Astrocyte of the hippocampus (primary cell): ENCODE results near the gene LURAP1L.

Experiments
- DNase-seq: peaks from one replicate; pipeline ENCODE4 v3.0.0; 2011; ENCODE audit warnings: low read depth, low spot score

LURAP1L gene

DNA sequence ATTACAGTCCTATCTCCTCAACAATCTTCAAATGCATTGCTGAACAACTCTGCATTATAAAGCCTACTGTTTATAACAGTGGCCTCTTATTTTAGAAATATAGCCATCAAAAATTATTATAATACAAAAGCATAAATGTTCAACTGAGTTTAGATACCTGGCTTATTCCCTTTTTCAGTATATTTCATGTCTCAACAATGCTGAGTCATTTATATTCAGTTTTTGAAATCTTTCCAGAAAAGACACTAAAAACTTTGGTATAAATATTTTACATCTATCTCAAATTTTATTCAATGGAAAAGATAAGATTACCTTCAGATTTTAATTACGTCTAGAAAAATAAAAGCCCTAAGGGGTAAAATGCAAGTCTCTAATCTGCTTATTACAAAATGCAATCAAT, 37.9 kb downstream of the LURAP1L start:
- no peak for DNase-seq

DNA sequence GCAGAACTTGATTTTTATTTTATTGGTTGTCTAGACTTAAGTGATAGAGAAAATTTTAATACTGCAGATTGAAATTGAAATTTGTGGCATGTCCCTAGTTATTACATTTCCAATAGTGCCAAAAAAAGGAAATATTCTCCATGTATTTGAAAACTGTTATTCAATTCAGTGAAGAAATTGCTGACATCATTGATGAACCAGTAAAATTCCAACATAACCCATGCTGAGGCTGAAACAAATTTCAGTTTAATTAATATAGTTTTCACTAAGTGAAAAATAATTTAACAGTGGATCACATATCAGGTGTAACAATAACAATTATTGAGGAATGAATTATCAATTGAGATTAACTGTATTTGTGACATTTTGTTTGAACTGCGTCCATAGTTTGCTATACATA, 38.7 kb downstream of the LURAP1L start:
- DNase-seq = no peak

DNA sequence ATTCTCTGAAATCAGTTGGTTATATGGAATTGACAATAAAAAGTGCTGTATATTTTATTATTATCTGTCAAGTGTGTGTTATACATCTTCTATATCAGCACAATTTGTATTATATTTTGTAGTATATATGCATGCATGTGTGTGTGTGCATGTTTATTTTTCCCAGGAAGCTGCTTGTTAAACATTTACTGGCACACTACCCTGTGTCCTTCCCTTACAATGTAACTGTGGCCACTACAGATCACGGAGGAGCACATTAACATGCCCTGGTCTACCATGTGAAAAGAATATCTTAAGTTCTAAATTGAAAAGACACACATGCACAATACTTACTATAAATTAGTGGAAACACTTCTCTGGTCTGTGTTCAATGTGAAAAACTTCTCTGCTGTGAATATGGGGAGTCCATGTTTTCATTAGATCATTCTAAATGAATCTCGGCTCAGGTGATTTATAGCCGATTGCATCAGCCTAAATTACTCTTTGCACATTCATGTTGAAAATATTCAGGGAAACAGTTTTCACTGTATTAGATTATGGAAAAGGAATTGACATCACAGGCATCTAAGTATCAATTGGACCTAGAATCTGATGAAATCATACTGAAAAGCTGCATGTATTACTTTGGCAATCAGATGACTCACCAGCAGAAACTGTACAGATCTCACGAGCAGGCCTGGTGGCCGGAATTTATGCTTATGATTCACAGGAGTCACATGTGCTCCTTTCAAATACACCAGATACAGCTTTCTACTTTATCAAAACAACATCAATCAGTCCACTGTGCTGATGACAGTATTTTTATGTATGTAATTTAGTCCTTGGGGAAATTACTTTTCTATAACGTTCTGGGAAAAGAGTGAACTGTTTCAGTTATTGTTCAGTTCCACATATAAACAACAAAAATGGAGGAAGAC, 39.4 kb downstream of the LURAP1L start:
- DNase-seq = peak; percentile 95

DNA sequence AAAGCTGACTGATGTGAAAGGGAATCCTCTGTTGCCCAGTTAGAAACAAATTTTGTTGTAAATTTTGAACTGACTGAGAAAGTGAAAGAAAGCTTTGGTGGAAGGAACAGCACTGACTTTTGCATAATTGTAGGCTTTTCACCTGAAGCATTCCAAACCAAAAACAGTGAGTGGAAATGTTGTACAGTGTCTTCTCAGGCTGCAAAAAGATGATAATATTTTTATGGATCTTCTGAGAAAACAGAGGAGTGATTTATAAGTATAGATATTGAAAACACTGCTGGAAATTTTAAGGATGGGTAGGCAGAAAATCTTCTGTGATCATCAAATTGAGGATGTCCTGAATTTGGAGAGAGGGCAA, 40.0 kb downstream of the LURAP1L start:
- DNase-seq = no peak

DNA sequence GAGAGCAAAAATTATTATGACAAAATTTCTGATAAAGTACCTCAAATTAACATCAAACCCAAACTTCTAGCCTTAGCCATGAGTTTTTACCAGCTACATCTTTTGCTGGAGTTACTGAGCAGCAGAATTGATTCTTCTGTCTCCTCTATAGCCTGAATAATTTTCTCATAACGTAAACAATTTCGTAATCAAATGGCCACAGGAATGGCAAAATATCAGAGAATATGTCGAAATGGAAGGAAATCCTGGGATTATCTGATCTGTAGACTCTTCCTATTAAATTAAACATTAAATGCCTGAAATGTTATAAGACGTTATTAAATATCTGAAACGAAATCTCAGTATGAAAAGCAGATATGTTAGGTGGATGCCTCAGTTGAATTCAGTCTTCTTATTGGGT, 41.1 kb downstream of the LURAP1L start:
- no peak for DNase-seq

DNA sequence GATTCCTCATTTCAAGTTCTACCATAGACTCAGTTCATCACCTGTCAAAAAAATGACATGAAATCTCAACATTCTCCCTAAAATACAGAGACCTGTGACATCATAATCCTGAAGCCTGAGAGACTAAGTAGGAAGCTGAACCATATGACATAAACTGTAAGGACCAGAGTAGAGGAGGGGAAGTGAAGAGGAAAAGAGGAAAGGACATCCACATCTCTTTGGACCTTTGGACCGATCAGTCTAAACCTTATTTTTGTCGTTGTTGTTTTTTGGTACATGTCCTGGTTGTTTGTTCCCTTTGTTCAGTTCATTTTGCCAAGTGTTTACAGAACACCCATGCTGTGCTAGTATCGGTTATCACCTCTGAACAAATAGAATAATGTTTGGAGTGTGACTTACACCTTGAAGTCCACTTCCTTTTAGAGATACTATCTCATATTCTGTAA, 41.9 kb downstream of the LURAP1L start:
- DNase-seq = no peak

DNA sequence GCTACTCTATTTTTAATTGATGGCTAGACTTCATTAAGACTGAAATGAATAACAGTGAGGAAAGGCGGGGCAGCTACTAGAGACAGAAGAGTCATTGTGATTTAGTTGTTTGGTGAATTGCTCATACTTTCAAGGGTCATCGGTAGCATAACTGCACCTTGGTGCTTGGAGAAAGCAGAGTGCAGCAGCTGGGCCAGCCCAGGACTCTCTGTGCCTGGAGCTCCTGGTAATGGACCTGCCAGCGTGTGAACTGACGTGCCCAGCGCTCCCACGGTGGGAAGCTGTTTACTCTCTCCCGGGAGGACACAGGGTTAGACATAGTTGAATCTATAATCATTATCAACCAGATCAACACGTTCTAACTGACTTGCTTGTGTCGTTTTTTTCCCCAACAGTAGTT, 42.9 kb downstream of the LURAP1L start:
- peak; percentile 26 for DNase-seq

DNA sequence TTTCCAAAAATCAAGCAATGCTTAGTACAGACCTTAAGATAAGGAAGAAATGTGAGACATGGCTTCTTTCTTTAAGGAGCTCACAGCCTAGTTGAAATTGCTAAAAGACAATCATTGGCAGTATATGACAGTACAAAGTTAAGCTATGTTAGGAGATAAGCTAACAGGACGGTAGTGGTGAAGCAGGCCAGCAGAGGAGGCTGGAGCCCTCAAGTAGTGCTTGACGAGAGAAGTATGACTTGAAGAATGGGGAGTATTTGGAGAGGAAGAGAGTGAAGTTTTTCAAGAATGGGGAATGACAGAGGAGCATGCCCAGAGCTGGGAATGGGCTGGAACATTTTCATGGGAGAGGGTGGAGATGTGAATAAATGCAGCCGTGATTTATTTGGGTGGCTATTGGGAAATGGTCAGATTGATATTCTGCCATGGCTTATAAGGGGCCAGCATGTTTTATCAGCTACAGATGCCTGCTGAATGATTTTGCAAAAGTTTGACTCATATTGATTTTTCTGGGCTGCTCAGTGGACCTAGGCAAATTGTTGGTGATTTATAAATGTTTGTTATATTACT, 43.7 kb downstream of the LURAP1L start:
- no peak for DNase-seq

DNA sequence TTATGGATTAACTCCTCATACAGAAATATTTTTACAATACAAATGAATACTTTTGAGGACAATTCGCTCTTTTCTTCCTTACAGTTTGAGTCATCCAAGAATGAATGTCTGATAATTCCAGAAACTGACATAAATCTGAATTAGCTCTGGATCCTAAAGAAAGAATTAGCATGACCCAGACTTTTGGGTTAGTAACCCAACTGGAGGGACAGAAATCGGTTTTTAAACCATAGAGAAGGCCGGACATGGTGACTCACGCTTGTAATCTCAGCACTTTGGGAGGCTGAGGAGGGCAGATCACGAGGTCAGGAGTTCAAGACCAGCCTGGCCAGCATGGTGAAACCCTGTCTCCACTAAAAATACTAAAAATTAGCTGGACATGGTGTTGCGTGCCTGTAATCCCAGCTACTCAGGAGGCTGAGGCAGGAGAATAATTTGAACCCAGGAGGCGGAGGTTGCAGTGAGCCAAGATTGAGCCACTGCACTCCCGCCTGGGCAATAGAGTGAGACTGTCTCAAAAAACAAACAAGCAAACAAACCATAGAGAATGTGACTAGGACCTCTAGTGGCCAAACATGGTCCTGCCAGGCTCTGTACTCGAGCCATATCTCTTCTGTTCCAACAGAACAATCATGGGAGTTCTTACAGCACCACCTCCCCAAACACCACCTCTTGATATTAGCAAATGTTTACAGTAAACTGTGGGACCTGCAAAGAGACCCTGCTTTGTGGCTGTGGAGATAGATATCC, 44.8 kb downstream of the LURAP1L start:
- no peak for DNase-seq

DNA sequence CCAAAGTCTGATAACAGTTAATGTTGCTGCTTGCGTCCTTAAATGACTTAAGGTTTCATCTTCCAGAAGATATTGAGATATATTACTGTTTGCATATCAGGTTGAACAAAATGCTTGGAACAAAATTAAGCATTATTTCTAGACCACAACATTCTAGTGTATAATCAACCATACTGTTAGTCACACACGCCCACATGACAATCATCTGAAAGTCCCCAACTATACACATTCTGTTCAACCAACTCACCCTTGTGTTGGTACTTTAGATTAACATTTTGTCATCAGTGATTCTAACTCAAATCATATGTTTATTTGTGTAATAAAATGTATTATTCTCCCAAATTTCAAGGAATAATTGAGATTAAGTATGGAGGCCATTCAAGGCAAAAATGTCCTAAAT, 47.3 kb downstream of the LURAP1L start:
- DNase-seq = peak; percentile 14

DNA sequence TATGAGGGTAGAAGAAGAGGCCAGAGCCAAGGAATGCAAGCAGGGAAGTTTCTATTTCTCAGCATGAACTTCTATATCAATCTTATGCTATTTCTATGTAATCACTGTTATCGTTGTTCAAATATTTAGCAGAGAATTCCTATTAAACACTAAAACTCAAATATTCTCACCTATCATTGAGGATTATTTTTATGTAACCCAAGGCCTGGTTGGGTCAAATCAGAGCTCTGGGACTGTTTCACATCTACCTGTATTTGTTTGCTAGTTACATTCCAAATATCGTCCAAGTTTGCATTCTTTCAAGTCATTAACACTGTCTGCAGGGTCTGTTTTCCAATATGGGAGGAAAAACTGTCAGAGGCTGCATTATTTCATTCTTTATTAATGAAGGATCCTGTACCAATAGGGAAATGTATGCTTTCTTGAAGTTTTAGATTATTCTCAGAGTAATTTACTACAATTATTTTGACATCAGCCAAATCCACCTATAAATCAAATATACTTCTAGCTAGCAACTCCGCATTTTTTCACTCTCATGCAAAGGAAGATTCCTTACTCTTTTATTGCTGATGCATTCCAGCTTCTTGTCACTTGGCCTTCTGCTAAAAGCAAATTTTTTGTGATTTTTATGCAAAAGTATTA, 52.2 kb downstream of the LURAP1L start:
- no peak for DNase-seq

DNA sequence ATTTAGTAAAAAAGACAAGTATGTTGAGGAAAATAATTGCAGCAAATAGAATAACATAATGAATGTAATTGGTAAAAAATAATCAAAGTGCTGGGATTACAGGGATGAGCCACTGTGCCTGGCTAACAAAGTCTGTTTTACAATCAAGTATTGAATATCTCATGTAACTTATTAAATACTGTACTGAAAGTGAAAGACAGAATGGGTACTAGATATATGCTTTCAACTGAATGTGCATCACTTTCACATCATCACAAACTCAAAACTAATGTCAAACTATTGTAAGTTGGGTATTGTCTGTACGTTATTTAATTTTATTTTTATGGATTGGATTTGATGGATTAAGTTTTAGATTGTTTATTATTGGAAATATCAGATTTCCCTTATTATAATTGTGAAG, 58.9 kb downstream of the LURAP1L start:
- no peak for DNase-seq

DNA sequence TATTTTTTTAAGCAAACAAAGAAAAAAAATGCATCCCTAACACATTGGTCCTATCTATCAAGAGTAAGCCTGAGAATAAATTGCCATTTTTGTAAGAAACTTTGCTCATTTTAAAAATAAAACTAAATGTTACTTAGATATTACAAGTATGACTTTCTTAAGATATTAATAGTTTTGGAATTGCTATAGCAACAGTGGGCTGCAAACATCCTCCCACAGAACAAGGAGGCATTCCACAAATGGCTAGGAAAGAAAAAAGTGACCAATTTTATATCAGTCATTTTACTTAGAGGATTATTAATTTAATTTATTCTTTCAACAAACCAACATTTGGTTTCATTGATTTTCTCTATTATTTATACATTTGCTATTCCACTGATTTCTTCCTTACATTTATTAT, 63.7 kb downstream of the LURAP1L start:
- DNase-seq = no peak

DNA sequence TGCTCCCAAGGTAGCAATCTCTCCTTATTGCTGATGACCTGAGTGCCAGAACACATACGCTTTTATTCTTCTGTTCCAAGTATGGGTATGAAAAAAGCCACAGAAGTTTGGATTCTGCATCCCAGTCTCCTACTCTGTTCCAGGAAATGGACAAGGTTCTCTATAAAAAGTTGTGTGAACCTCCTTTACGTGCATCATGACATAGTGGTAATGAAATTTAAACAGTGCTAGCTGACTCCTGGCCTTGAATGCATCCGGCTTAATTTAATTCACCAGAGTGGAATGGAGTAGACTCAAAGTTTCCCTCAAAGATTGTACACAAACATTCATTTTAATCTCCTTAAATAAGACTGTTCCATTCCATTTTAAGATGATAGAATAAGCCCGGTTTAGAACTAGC, 68.9 kb downstream of the LURAP1L start:
- DNase-seq = no peak

DNA sequence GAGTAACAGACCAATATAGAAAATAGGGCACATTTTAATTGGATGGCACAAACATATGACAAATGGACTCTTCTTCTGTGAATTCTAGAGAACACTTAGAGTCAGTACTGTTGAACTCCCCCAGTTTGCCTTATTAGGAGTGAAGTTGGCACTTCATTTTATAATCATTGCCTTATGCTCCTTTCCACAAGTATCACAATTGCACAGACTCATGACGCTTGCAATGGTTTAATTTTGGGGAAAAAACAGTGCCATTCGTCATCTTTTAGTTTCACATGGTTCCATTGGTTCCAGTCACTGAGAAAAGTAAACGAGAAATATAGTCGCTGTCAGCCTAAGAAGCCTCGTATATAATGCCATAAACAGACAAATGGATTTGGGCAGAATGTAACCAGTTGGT, 71.2 kb downstream of the LURAP1L start:
- no peak for DNase-seq

DNA sequence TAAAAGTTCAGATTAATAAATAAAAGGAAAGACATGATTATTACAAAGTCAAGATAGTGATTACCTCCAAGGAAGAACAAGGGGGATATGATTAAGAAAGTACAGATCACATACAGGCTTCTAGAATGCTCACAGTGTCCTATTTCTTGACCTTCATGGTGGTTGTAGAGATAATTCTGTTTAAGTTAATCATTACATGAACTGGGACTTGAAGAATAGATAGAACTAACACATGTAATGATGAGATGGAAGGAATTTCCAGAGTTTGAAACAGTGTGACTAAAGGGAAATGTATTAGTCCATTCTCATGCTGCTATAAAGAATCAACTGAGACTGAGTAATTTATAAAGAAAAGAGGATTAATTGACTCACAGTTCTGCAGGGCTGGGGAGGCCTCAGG, 72.7 kb downstream of the LURAP1L start:
- no peak for DNase-seq

DNA sequence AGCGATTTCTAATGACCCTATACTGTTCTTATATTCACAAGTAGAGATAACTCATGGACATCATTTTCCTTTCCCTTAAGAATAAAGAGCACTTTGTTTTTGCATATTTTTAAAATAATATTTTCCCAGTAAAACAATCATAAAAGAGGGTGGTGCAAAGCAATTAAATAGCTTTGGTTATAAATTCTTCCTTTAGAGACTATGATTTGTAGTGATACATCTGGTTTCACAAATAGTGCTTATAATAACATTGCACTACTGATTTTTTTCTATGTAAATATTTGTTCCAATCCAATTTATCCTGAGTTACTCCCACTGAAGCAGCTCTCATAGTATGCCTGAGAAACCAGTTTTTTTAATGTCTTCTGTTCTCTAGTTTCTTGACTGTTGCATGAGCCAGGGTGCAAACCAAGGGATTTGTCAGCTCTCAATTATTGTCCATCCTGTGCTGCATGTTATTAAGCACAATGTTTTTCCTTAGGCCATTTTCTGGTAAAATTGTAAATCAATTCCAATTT, 74.7 kb downstream of the LURAP1L start:
- DNase-seq = no peak

DNA sequence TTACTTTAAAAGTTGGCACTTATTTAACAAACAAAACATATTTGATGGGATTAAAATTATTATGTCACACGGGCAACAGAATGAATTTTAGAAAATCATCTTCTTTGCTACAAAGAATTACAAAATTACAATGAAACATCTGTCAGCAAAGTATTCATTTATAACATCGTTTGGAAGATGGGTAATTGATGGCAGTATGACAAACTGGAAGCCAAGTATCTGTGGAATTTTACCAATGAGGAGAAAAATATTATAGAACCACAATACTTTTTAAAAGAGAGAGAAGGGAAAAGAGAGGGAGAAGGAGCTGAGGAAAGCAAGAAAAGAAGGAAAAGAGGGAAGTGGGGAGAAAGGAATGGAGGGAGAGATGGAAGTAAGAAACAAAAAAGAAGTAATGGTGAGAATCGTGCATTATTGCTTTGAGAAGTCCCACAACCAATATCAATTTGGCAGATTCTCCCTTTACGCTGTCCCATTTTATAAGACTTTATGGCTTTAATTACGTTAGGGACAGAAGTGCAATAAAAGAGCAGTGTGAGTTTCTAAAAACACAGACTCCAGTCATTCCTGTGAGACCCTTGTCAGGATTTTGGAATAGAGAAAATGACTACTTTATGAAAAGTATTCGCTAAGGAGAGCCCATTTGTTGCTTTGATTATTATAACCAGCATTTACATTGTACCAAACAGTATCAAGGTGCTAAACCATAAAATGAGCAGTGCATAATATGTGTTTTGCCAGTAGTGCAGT, 76.7 kb downstream of the LURAP1L start:
- DNase-seq = no peak

DNA sequence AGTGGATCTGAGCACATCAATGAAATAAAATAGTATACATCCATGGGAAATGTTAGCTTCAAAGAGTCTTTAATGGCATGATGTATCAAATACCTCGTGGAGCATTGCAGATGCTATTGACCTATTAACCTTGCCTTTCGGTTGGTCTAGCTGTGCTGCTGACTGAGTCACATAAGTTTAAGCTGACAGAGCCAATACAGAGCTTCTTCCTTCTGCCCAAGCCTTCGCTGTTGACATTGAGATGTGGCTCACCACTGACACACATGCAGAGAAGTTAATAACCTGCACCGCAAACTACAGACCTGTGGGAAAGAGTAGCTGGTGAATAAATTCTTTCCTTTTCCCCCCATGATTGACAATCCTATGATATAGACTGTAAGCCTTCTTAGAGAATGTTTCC, 78.2 kb downstream of the LURAP1L start:
- no peak for DNase-seq

DNA sequence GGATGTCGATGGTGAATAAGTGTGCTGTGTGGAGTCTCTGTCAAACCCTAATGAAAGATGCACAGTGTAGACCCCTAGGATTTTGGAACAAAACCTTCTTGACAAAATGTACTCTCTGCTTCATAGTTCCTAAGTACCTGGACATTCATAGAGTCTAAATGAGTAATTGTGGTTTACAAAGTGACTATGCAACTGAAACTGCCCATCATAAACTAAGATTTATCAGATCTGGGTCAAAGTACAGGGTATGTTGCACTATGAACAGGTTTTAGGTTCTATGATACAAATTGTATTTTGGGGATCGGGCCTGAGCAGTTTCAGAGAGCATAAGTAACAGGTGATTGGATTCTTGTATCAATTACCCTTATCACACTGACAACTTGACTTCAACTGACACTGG, 79.4 kb downstream of the LURAP1L start:
- DNase-seq = no peak

DNA sequence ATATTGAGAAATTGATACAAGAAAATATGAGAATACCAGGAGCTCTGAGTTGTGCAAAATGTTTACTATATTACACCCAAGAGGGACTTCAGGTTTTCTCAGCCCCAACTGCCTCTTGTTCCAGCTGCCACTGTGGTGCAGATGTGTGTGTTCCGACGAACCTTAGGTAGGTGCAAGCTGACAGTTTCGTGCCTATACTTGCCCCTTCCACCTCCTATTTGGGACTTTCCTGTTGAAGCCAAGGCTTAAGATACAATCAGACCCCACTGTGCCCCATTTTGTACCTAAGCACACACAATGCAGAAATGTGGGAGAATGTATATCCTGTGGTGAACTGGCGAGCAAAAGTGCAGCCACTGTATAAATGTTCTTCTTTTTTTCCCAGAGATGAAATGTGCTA, 80.2 kb downstream of the LURAP1L start:
- no peak for DNase-seq
